Measurements from ENCODE around the gene SNX13.

SNX13 gene

GRCh38 chr7:17871815-17872533, 68.3 kb downstream of the SNX13 start:
- H3K9me3 ChIP-seq (ENCODE audit: control insufficient read depth, insufficient read depth, low read length): no peaks in the 10 kb centered on the region
- no peak overlapping the region for H3K9ac ChIP-seq (ENCODE audit: low read depth, low read length)
- no peaks in the 10 kb centered on the region; the same call in 1 of the 2 replicates for H3K36me3 ChIP-seq (ENCODE audit: insufficient read depth, low read length)
- no peaks in the 10 kb centered on the region for H3K4me1 ChIP-seq (ENCODE audit: insufficient read depth, low read length)

- Histone ChIP-seq H3K36me3 (ENCODE audit: insufficient read depth, low read length) (no peaks in the 10 kb centered on the region; the same call in 1 of the 2 replicates), H3K4me1 (ENCODE audit: insufficient read depth, low read length) (no peaks in the 10 kb centered on the region), H3K9ac (ENCODE audit: low read depth, low read length) (no peak overlapping the region), H3K9me3 (ENCODE audit: control insufficient read depth, insufficient read depth, low read length) (no peaks in the 10 kb centered on the region)
Observed at GRCh38 chr7:17870406-17870805, 69.9 kb downstream of the SNX13 start.

GRCh38 chr7:17863809-17864143, 76.5 kb downstream of the SNX13 start:
- Histone ChIP-seq H3K4me1 (ENCODE audit: insufficient read depth, low read length) (peaks cover 12% of the 10 kb centered on the region), H3K9me3 (ENCODE audit: control insufficient read depth, insufficient read depth, low read length) (no peaks in the 10 kb centered on the region), H3K36me3 (ENCODE audit: insufficient read depth, low read length) (no peaks in the 10 kb centered on the region; the same call in 1 of the 2 replicates), H3K9ac (ENCODE audit: low read depth, low read length) (no peak overlapping the region)

GRCh38 chr7:17863095-17863808, 77.0 kb downstream of the SNX13 start:
- H3K4me1 ChIP-seq (ENCODE audit: insufficient read depth, low read length): peaks cover 12% of the 10 kb centered on the region
- H3K9ac ChIP-seq (ENCODE audit: low read depth, low read length): no peak overlapping the region
- H3K36me3 ChIP-seq (ENCODE audit: insufficient read depth, low read length): no peaks in the 10 kb centered on the region; the same call in 1 of the 2 replicates
- H3K9me3 ChIP-seq (ENCODE audit: control insufficient read depth, insufficient read depth, low read length): no peaks in the 10 kb centered on the region

- Histone ChIP-seq H3K4me1 (ENCODE audit: insufficient read depth, low read length) (no peaks in the 10 kb centered on the region), H3K36me3 (ENCODE audit: insufficient read depth, low read length) (no peaks in the 10 kb centered on the region; the same call in 1 of the 2 replicates), H3K9me3 (ENCODE audit: control insufficient read depth, insufficient read depth, low read length) (peaks cover 7% of the 10 kb centered on the region; the same call in 1 of the 2 replicates), H3K9ac (ENCODE audit: low read depth, low read length) (no peak overlapping the region)
Observed at GRCh38 chr7:17856251-17856650, 84.0 kb downstream of the SNX13 start.

GRCh38 chr7:17855202-17855601, 85.1 kb downstream of the SNX13 start:
- no peaks in the 10 kb centered on the region for H3K4me1 ChIP-seq (ENCODE audit: insufficient read depth, low read length)
- peaks cover 7% of the 10 kb centered on the region; the same call in 1 of the 2 replicates for H3K9me3 ChIP-seq (ENCODE audit: control insufficient read depth, insufficient read depth, low read length)

GRCh38 chr7:17854261-17855047, 85.8 kb downstream of the SNX13 start:
- no peak overlapping the region for H3K9ac ChIP-seq (ENCODE audit: low read depth, low read length)
- H3K9me3 ChIP-seq (ENCODE audit: control insufficient read depth, insufficient read depth, low read length): peaks cover 7% of the 10 kb centered on the region; the same call in 1 of the 2 replicates
- no peaks in the 10 kb centered on the region for H3K4me1 ChIP-seq (ENCODE audit: insufficient read depth, low read length)
- H3K36me3 ChIP-seq (ENCODE audit: insufficient read depth, low read length): no peaks in the 10 kb centered on the region

More at GRCh38 chr7:17855202-17855601, 85.1 kb downstream of the SNX13 start:
- H3K36me3 ChIP-seq (ENCODE audit: insufficient read depth, low read length): no peaks in the 10 kb centered on the region
- H3K9ac ChIP-seq (ENCODE audit: low read depth, low read length): no peak overlapping the region

GRCh38 chr7:17852361-17852760, 87.9 kb downstream of the SNX13 start:
- Histone ChIP-seq H3K36me3 (ENCODE audit: insufficient read depth, low read length) (no peaks in the 10 kb centered on the region), H3K9ac (ENCODE audit: low read depth, low read length) (no peak overlapping the region), H3K4me1 (ENCODE audit: insufficient read depth, low read length) (no peaks in the 10 kb centered on the region), H3K9me3 (ENCODE audit: control insufficient read depth, insufficient read depth, low read length) (peaks cover 7% of the 10 kb centered on the region; the same call in 1 of the 2 replicates)

- Histone ChIP-seq H3K9me3 (ENCODE audit: control insufficient read depth, insufficient read depth, low read length) (no peaks in the 10 kb centered on the region), H3K4me1 (ENCODE audit: insufficient read depth, low read length) (no peaks in the 10 kb centered on the region), H3K9ac (ENCODE audit: low read depth, low read length) (no peak overlapping the region), H3K36me3 (ENCODE audit: insufficient read depth, low read length) (no peaks in the 10 kb centered on the region)
Observed at GRCh38 chr7:17849504-17849903, 90.8 kb downstream of the SNX13 start.

GRCh38 chr7:17848516-17848915, 91.8 kb downstream of the SNX13 start:
- Histone ChIP-seq H3K9me3 (ENCODE audit: control insufficient read depth, insufficient read depth, low read length) (no peaks in the 10 kb centered on the region), H3K9ac (ENCODE audit: low read depth, low read length) (no peak overlapping the region), H3K36me3 (ENCODE audit: insufficient read depth, low read length) (no peaks in the 10 kb centered on the region), H3K4me1 (ENCODE audit: insufficient read depth, low read length) (no peaks in the 10 kb centered on the region)

GRCh38 chr7:17846935-17847334, 93.4 kb downstream of the SNX13 start:
- Histone ChIP-seq H3K4me1 (ENCODE audit: insufficient read depth, low read length) (no peaks in the 10 kb centered on the region), H3K9me3 (ENCODE audit: control insufficient read depth, insufficient read depth, low read length) (no peaks in the 10 kb centered on the region), H3K9ac (ENCODE audit: low read depth, low read length) (no peak overlapping the region), H3K36me3 (ENCODE audit: insufficient read depth, low read length) (no peaks in the 10 kb centered on the region)

- Histone ChIP-seq H3K4me1 (ENCODE audit: insufficient read depth, low read length) (no peaks in the 10 kb centered on the region), H3K36me3 (ENCODE audit: insufficient read depth, low read length) (no peaks in the 10 kb centered on the region)
Observed at GRCh38 chr7:17845197-17845547, 95.1 kb downstream of the SNX13 start.

GRCh38 chr7:17844514-17845196, 95.6 kb downstream of the SNX13 start:
- Histone ChIP-seq H3K9me3 (ENCODE audit: control insufficient read depth, insufficient read depth, low read length) (no peaks in the 10 kb centered on the region), H3K36me3 (ENCODE audit: insufficient read depth, low read length) (no peaks in the 10 kb centered on the region), H3K4me1 (ENCODE audit: insufficient read depth, low read length) (no peaks in the 10 kb centered on the region), H3K9ac (ENCODE audit: low read depth, low read length) (no peak overlapping the region)

More at GRCh38 chr7:17845197-17845547, 95.1 kb downstream of the SNX13 start:
- H3K9me3 ChIP-seq (ENCODE audit: control insufficient read depth, insufficient read depth, low read length): no peaks in the 10 kb centered on the region
- no peak overlapping the region for H3K9ac ChIP-seq (ENCODE audit: low read depth, low read length)

- Histone ChIP-seq H3K9me3 (ENCODE audit: control insufficient read depth, insufficient read depth, low read length) (no peaks in the 10 kb centered on the region), H3K36me3 (ENCODE audit: insufficient read depth, low read length) (no peaks in the 10 kb centered on the region), H3K9ac (ENCODE audit: low read depth, low read length) (no peak overlapping the region), H3K4me1 (ENCODE audit: insufficient read depth, low read length) (no peaks in the 10 kb centered on the region)
Observed at GRCh38 chr7:17844022-17844421, 96.3 kb downstream of the SNX13 start.

All from ES-I3 (cell line).